Colonic mucosa (tissue), 4 donors: ENCODE data around the gene AGRP. TPM values are rescaled to one million over a fixed set of nuclear protein-coding genes. Genes with fewer than 3 reads are reported as not detected.

Experiments
- DNase-seq: peaks from one replicate; pipeline ENCODE4 v3.0.0-alpha.2; 2020
- H3K27ac ChIP-seq: fragments of 200-600 bp; one replicate; pipeline ENCODE4 v1.8.0; 2021
- H3K27me3 ChIP-seq: fragments of 200-600 bp; one replicate; pipeline ENCODE4 v1.8.0; 2021
- H3K36me3 ChIP-seq: fragments of 200-600 bp; one replicate; pipeline ENCODE4 v1.8.0; 2021
- H3K4me1 ChIP-seq: fragments of 200-600 bp; one replicate; pipeline ENCODE4 v1.8.0; 2021; ENCODE audit warnings: mild to moderate bottlenecking
- H3K4me3 ChIP-seq: fragments of 200-600 bp; one replicate; pipeline ENCODE4 v1.8.0; 2021
- H3K9ac ChIP-seq, 2 donors: one replicate each; pipeline ENCODE4 v1.7.0; 2013; ENCODE audit warnings: control low read depth in 2 of 2, low read depth in 2 of 2, low read length in 2 of 2
- H3K9me3 ChIP-seq: fragments of 200-600 bp; one replicate; pipeline ENCODE4 v1.8.0; 2021
- intact Hi-C: fragments of 100-400 bp; cut with DNase I; formaldehyde crosslinking; loops from one replicate; pipeline ENCODE4 v1.14.1; 2022
- total RNA-seq, 2 donors: library from RNA; stranded (reverse); fragmentation: NEBNext Ultra II Directional in 1 of 2; extraction: Animal tissue kit (Norgen Biotek cat#: 25700) in 1 of 2; gene quantifications; one replicate each; pipeline ENCODE4 v1.2.1, GENCODE V29; 2021
- TF ChIP-seq, protein P1 (sequence below): fragments of 200-600 bp; IDR thresholded peaks from one replicate; pipeline ENCODE4 v1.8.0; 2022; ENCODE audit warnings: antibody characterized with exemption, mild to moderate bottlenecking
- donor health status: healthy.
- donor health status: DM: no; HTN: no; CAD: no.
- donor health status: DM: no; HTN: no; CAD: no.

AGRP gene
- total RNA-seq, 2 donors from 2014 or later = not detected

DNA sequence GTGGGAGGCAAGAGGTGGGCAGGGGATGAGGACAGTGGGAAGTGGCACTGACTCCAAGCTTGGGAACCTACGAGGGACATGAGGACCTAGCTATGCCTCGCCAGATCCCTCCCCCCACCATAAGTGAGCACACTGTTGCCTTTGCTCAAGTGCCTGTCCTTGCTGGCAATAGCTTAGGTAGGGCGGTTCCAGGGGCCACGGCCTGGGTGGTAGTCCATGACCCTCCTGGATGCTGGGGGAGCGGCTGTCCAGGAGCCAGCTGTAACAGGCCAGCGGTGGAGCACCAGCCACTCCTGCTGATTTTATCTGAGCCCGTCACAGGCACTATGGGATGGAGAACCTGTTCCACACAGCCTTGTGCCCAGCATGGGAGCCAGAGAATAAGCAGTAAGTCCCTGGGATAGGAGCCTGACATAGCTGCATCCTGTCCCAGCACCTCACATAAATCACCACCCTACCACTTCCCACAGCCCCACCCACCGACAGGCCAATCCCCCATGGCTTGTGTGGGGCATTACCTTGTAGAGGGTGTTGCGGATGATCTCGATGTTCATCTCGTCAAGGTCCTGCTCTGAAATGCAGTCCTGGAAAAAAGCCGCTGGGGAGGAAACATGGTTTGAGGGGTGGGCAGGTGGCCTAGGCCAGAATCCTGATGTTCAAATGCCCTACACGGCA lies 40.6 kb downstream of the AGRP start:
- Histone ChIP-seq H3K9me3 (no peaks in the 10 kb centered on the region), H3K27me3 (no peaks in the 10 kb centered on the region), H3K4me3 (no peak overlapping the region), H3K4me1 (peaks cover 46% of the 10 kb centered on the region), H3K27ac (peak overlapping the region; percentile 36), H3K9ac (peak overlapping the region; percentile 45 to 79), H3K36me3 (no peaks in the 10 kb centered on the region)
- intact Hi-C loops = no loop called here
- DNase-seq = no peak
- TF ChIP-seq, protein P1, sequence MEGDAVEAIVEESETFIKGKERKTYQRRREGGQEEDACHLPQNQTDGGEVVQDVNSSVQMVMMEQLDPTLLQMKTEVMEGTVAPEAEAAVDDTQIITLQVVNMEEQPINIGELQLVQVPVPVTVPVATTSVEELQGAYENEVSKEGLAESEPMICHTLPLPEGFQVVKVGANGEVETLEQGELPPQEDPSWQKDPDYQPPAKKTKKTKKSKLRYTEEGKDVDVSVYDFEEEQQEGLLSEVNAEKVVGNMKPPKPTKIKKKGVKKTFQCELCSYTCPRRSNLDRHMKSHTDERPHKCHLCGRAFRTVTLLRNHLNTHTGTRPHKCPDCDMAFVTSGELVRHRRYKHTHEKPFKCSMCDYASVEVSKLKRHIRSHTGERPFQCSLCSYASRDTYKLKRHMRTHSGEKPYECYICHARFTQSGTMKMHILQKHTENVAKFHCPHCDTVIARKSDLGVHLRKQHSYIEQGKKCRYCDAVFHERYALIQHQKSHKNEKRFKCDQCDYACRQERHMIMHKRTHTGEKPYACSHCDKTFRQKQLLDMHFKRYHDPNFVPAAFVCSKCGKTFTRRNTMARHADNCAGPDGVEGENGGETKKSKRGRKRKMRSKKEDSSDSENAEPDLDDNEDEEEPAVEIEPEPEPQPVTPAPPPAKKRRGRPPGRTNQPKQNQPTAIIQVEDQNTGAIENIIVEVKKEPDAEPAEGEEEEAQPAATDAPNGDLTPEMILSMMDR = no peak

DNA sequence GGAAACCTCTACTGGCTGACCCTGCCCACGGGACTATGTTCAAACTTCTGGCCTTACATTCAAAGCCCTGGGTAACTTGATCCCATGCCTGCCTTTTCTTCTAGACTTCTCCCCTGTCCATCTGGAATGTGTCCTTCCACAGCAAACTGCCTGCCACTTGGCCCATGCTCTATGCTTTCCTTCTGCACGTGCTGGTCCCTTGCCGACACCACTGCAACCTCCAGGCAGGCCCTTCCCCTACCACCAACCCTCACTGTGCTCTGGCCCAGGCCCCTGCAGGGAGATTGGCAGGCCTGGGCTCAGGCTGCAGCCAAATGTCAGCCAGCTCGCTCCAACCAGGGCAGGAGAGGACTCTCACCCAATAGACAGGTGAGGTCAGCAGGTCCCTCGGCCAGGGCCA lies 41.4 kb downstream of the AGRP start:
- H3K27me3 ChIP-seq = no peaks in the 10 kb centered on the region
- H3K27ac ChIP-seq = peak overlapping the region; percentile 81
- TF ChIP-seq, protein P1 = no peak
- H3K4me3 ChIP-seq = no peak overlapping the region
- H3K9ac ChIP-seq = peak overlapping the region; percentile 59 to 79
- H3K9me3 ChIP-seq = no peaks in the 10 kb centered on the region
- no peak for DNase-seq
- peaks cover 3% of the 10 kb centered on the region for H3K36me3 ChIP-seq
- intact Hi-C loops = no loop called here
- peaks cover 38% of the 10 kb centered on the region for H3K4me1 ChIP-seq

DNA sequence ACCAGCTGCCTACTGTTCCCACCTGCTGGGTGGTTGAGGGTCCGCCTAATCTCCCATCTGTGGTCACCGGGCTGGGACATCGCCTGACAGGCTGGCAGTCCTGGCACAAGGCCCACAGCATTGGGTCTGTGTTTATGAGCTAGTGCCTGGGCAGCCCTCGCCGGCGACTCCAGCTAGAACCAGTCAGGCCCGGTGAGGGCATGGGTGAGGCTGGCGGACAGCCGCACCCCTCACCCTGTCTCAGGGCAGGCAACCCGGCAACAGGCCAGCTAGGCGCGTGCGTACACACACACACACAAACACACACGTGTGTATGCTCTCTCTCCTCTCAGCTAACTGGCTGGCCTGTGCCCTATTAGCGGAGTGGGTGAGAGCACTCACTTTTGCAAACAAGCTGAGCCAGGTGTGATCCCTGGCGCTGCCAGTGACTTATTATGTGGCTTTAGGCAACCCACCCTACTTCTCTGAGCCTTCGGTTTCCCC lies 42.0 kb downstream of the AGRP start:
- intact Hi-C loops = no loop called here
- H3K27me3 ChIP-seq = no peaks in the 10 kb centered on the region
- TF ChIP-seq, protein P1 = no peak
- H3K36me3 ChIP-seq = peaks cover 6% of the 10 kb centered on the region
- H3K9me3 ChIP-seq = no peaks in the 10 kb centered on the region
- H3K4me3 ChIP-seq = no peak overlapping the region
- peak; percentile 96 for DNase-seq
- H3K9ac ChIP-seq = peak overlapping the region; percentile 59 to 79
- peaks cover 32% of the 10 kb centered on the region for H3K4me1 ChIP-seq
- H3K27ac ChIP-seq = peak overlapping the region; percentile 81

DNA sequence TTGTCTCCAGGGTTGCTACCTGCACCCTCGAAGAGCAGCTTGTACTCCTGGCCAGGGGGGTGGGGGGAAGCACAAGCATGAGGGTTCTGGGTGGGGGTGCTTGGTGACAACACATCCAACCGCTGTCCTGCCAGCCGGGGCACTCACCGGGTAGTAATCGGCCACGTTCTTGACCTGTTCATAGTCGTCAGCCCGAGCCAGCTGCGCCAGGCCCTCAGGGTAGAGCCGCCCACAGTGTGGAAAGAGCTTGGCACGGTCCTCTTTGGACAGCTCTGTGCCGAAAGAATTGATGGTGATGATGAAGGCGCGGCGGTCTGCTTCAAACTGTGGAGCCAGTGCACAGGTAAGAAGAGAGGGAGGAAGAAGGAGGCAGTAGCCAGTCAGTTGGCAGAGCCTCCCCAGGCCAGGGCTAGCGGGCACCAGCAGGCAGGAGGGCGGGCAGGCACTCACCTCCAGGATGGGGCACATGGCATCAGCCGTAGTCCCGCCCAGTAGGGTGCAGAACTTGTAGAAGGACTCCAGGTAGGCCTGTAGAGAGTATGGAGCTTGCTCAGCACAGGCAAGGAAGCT lies 44.4 kb downstream of the AGRP start:
- H3K9me3 ChIP-seq = no peaks in the 10 kb centered on the region
- H3K27ac ChIP-seq = no peak overlapping the region
- peaks cover 6% of the 10 kb centered on the region for H3K36me3 ChIP-seq
- H3K9ac ChIP-seq = peak overlapping the region in 1 of 2 donors; percentile 51
- H3K4me3 ChIP-seq = no peak overlapping the region
- TF ChIP-seq, protein P1 = no peak
- peak; percentile 17 for DNase-seq
- no peaks in the 10 kb centered on the region for H3K27me3 ChIP-seq
- intact Hi-C loops = no loop called here
- peaks cover 23% of the 10 kb centered on the region for H3K4me1 ChIP-seq

DNA sequence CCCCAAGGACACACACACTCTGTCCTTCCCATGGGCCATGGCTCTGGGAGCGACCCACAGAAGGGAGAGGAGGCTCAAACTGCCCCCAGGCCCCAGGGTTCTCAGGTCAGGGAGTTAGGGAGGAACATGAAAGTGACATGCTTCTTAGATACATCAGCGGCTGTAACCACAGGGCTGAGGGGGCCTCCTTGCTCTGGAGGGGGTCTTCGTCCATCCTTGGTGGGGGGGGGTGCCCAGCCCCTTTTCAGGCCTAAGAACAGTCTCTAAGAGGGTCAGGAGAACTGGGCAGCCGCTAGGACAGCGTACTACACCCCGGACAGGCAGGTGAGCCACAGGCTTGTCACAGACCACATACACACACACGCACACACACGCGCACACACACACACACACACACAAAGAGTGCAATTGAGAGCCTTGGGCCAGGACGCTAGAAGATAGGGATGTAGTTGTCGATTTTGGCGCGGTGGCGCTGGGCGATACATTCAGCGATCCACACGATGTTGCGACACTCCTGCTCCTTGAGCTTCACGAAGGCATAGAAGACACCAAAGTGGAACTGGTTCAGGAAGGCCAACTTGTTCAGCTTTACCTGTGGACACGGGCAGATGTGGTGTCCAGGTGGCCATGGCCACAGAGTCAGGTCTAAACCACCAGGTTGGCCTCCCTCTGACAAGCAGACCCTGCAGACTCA lies 45.1 kb downstream of the AGRP start:
- peak; percentile 19 for DNase-seq
- H3K4me3 ChIP-seq = no peak overlapping the region
- peaks cover 6% of the 10 kb centered on the region for H3K36me3 ChIP-seq
- no peak overlapping the region for H3K9ac ChIP-seq
- no peaks in the 10 kb centered on the region for H3K27me3 ChIP-seq
- H3K27ac ChIP-seq = no peak overlapping the region
- H3K9me3 ChIP-seq = no peaks in the 10 kb centered on the region
- TF ChIP-seq, protein P1 = no peak
- H3K4me1 ChIP-seq = peaks cover 21% of the 10 kb centered on the region
- intact Hi-C loops = no loop called here
